Measurements from ENCODE around the gene INPP1.
"Not testable (repeated sequence)": the region's sequence is repeated elsewhere in the genome, so short reads cannot be mapped to it uniquely, and the experiment has no call there.

INPP1 gene

DNA sequence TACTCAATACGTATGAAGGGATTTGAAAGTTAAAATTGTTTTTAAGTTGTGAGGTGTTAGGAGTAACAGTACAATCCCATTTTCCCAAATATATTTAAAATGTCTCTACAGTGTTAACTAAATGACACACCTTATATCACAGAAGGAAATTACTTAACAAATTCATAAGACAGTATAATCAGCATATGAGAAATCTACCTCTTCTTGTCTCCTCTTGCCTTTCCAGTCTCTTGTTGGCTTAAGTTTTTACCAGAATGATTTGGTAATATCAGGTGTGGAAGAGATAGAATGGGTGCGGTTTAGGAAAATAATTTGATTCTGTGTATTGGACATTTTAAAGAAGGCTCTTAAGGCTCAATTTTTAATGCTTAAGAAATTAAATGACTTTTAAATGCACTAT, 9.5 kb upstream of the INPP1 start:
- no peak overlapping the region for H3K4me2 ChIP-seq (ENCODE audit: low read length)

DNA sequence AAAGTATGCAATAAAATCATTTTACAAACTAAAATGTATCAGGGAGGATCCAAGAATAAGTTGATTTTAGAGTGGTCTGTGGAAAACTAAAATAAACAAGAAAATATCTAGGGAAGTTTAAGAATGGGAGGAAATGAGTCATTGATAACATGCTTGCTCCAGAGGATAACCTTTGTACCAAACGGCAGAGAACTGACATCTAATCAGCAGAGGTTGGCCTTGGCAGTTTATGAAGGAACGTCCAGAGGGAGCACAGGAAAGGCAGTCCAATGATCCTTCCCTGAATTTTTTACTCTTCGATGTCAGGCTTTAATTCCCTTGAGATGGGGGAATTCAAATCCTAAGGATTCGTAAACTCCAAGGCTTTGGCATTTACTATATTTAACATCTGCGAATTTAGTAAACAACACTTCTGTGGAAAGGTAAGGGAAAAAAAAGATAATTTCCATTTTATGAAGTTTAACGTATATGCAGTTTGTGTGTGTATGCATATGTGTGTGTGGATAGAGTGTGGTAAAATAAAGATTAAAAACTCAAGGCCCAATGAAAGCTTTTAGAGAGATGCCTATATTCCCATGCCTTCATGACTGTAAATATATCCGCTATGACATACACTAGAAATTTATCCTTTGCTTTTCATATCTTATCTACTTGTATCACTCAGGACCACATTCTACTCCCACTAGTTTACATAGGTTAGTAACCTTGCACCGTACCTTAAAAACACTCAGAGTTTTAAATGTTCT, 8.7 kb upstream of the INPP1 start:
- H4K20me1 ChIP-seq (ENCODE audit: control insufficient read depth, insufficient read depth, low read depth, low read length): no peaks in the 10 kb centered on the region
- TF ChIP-seq EZH2phosphoT487 (IDR thresholded peaks at IDR 0.05; ENCODE audit: borderline replicate concordance, low read length): no peak
- TF ChIP-seq, protein P1, sequence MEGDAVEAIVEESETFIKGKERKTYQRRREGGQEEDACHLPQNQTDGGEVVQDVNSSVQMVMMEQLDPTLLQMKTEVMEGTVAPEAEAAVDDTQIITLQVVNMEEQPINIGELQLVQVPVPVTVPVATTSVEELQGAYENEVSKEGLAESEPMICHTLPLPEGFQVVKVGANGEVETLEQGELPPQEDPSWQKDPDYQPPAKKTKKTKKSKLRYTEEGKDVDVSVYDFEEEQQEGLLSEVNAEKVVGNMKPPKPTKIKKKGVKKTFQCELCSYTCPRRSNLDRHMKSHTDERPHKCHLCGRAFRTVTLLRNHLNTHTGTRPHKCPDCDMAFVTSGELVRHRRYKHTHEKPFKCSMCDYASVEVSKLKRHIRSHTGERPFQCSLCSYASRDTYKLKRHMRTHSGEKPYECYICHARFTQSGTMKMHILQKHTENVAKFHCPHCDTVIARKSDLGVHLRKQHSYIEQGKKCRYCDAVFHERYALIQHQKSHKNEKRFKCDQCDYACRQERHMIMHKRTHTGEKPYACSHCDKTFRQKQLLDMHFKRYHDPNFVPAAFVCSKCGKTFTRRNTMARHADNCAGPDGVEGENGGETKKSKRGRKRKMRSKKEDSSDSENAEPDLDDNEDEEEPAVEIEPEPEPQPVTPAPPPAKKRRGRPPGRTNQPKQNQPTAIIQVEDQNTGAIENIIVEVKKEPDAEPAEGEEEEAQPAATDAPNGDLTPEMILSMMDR (IDR thresholded peaks at IDR 0.05; ENCODE audit: low read depth, low read length, poor library complexity, severe bottlenecking): no peak
- H3K9me3 ChIP-seq (ENCODE audit: control insufficient read depth, insufficient read depth, low read length): no peaks in the 10 kb centered on the region
- H3K4me3 ChIP-seq (ENCODE audit: low read length): no peak overlapping the region
- no peaks in the 10 kb centered on the region for H3K27me3 ChIP-seq (ENCODE audit: control insufficient read depth, low read length)
- H3K36me3 ChIP-seq (ENCODE audit: control insufficient read depth, low read length): no peaks in the 10 kb centered on the region
- no peaks in the 10 kb centered on the region for H3F3A ChIP-seq (ENCODE audit: control insufficient read depth, insufficient read depth)
- H3K9me2 ChIP-seq (replicated peaks; ENCODE audit: control insufficient read depth, low read length): no peaks in the 10 kb centered on the region
- no peaks in the 10 kb centered on the region for H3K79me2 ChIP-seq (ENCODE audit: control insufficient read depth, low read length)
- no peak overlapping the region for H3K4me2 ChIP-seq (ENCODE audit: low read length)
- H3K4me1 ChIP-seq (ENCODE audit: control insufficient read depth, low read length): no peaks in the 10 kb centered on the region
- no peak overlapping the region for H3K27ac ChIP-seq (ENCODE audit: low read depth, low read length)

More for the DNA sequence above, 9.5 kb upstream of the INPP1 start:
- no peak for TF ChIP-seq EZH2phosphoT487 (IDR thresholded peaks at IDR 0.05; ENCODE audit: borderline replicate concordance, low read length)
- TF ChIP-seq, protein P1 (IDR thresholded peaks at IDR 0.05; ENCODE audit: low read depth, low read length, poor library complexity, severe bottlenecking): no peak
- Histone ChIP-seq H3K9me3 (ENCODE audit: control insufficient read depth, insufficient read depth, low read length) (no peaks in the 10 kb centered on the region), H3K79me2 (ENCODE audit: control insufficient read depth, low read length) (no peaks in the 10 kb centered on the region), H3K36me3 (ENCODE audit: control insufficient read depth, low read length) (no peaks in the 10 kb centered on the region), H3K27ac (ENCODE audit: low read depth, low read length) (no peak overlapping the region), H4K20me1 (ENCODE audit: control insufficient read depth, insufficient read depth, low read depth, low read length) (no peaks in the 10 kb centered on the region), H3K27me3 (ENCODE audit: control insufficient read depth, low read length) (no peaks in the 10 kb centered on the region), H3K4me3 (ENCODE audit: low read length) (no peak overlapping the region), H3F3A (ENCODE audit: control insufficient read depth, insufficient read depth) (no peaks in the 10 kb centered on the region), H3K4me1 (ENCODE audit: control insufficient read depth, low read length) (no peaks in the 10 kb centered on the region), H3K9me2 (replicated peaks; ENCODE audit: control insufficient read depth, low read length) (no peaks in the 10 kb centered on the region)

DNA sequence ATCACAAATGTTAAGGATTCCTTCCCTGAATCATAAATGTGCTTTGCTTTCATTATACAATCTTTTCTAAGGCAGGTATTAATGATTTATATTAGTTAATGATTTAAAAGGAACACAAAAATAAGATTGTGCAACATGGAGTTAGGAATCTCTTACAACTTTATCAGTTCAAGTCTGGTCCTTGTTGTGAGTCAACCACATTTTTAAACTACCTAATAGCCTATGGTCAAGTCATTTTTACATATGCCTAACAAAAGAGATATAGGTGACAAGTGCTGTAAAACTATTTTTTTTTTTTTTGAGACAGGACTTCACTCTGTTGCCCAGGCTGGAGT, 8.2 kb upstream of the INPP1 start:
- H4K20me1 ChIP-seq (ENCODE audit: control insufficient read depth, insufficient read depth, low read depth, low read length): no peaks in the 10 kb centered on the region
- no peaks in the 10 kb centered on the region for H3K9me3 ChIP-seq (ENCODE audit: control insufficient read depth, insufficient read depth, low read length)
- no peaks in the 10 kb centered on the region for H3K9me2 ChIP-seq (replicated peaks; ENCODE audit: control insufficient read depth, low read length)
- H3K36me3 ChIP-seq (ENCODE audit: control insufficient read depth, low read length): no peaks in the 10 kb centered on the region
- H3F3A ChIP-seq (ENCODE audit: control insufficient read depth, insufficient read depth): no peaks in the 10 kb centered on the region
- no peak overlapping the region for H3K4me2 ChIP-seq (ENCODE audit: low read length)
- no peaks in the 10 kb centered on the region for H3K4me1 ChIP-seq (ENCODE audit: control insufficient read depth, low read length)
- no peaks in the 10 kb centered on the region for H3K79me2 ChIP-seq (ENCODE audit: control insufficient read depth, low read length)
- H3K27me3 ChIP-seq (ENCODE audit: control insufficient read depth, low read length): no peaks in the 10 kb centered on the region
- no peak for TF ChIP-seq EZH2phosphoT487 (IDR thresholded peaks at IDR 0.05; ENCODE audit: borderline replicate concordance, low read length)
- no peak overlapping the region for H3K4me3 ChIP-seq (ENCODE audit: low read length)
- no peak overlapping the region for H3K27ac ChIP-seq (ENCODE audit: low read depth, low read length)

DNA sequence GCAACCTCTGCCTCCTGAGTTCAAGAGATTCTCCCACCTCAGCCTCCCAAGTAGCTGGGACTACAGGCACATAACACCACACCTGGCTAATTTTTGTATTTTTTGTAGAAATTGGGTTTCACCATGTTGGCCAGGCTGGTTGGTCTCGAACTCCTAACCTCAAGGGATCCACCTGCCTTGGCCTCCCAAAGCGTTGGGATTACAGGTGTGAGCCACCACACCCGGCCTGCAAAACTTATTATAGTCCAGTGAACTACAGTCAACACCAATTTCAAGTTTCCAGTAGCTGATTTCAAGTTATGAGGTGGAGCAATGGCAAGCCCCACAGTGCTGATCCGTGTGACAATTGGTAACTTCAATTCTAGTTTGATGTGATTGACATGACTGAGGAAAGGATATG, 7.8 kb upstream of the INPP1 start:
- not testable (repeated sequence) for H3K9me2 ChIP-seq (replicated peaks; ENCODE audit: control insufficient read depth, low read length); H3K36me3 ChIP-seq (ENCODE audit: control insufficient read depth, low read length); H3K27me3 ChIP-seq (ENCODE audit: control insufficient read depth, low read length); H3K4me3 ChIP-seq (ENCODE audit: low read length); H3K9me3 ChIP-seq (ENCODE audit: control insufficient read depth, insufficient read depth, low read length); H4K20me1 ChIP-seq (ENCODE audit: control insufficient read depth, insufficient read depth, low read depth, low read length); H3K27ac ChIP-seq (ENCODE audit: low read depth, low read length); H3K79me2 ChIP-seq (ENCODE audit: control insufficient read depth, low read length); H3K4me2 ChIP-seq (ENCODE audit: low read length); H3F3A ChIP-seq (ENCODE audit: control insufficient read depth, insufficient read depth); H3K4me1 ChIP-seq (ENCODE audit: control insufficient read depth, low read length)

Measured in DOHH2 (cell line).